Loucy (cell line): ENCODE measurements around the gene SLC6A6.

Source experiments
- H2AFZ ChIP-seq: fragments of 200-600 bp; sonication (generic); 2 replicates; pipeline ENCODE4 v1.6.0; 2016; ENCODE audit warnings: antibody characterized with exemption, mild to moderate bottlenecking, low read length, moderate library complexity
- H3F3A ChIP-seq: fragments of 200-600 bp; 2 replicates; pipeline ENCODE4 v1.6.0; 2016; ENCODE audit warnings: antibody characterized with exemption, low read depth, mild to moderate bottlenecking
- H3K27me3 ChIP-seq: fragments of 200-600 bp; sonication (generic); 2 replicates; pipeline ENCODE4 v1.6.1; 2014; ENCODE audit warnings: low read length, mild to moderate bottlenecking; ENCODE audit not compliant: insufficient read depth, poor library complexity, severe bottlenecking
- H3K36me3 ChIP-seq: fragments of 200-600 bp; sonication (generic); 2 replicates; pipeline ENCODE4 v1.6.1; 2016; ENCODE audit warnings: low read length; ENCODE audit not compliant: insufficient read depth
- H3K4me1 ChIP-seq: fragments of 200-600 bp; sonication (generic); 2 replicates; pipeline ENCODE4 v1.5.1; 2014; ENCODE audit warnings: low read length, mild to moderate bottlenecking; ENCODE audit not compliant: insufficient read depth, poor library complexity, severe bottlenecking
- H3K4me2 ChIP-seq: fragments of 200-600 bp; sonication (generic); 2 replicates; pipeline ENCODE4 v1.6.0; 2014; ENCODE audit warnings: antibody characterized with exemption, low read length, low read depth, mild to moderate bottlenecking; ENCODE audit not compliant: poor library complexity, severe bottlenecking
- H3K4me3 ChIP-seq: fragments of 200-600 bp; sonication (generic); 2 replicates; pipeline ENCODE4 v1.5.1; 2014; ENCODE audit warnings: low read length, mild to moderate bottlenecking, mixed read lengths; ENCODE audit not compliant: poor library complexity, severe bottlenecking
- H3K79me2 ChIP-seq: fragments of 200-600 bp; sonication (generic); 2 replicates; pipeline ENCODE4 v1.6.1; 2014; ENCODE audit warnings: low read length; ENCODE audit not compliant: insufficient read depth
- H3K9ac ChIP-seq: fragments of 200-600 bp; sonication (generic); 2 replicates; pipeline ENCODE4 v1.6.0; 2014; ENCODE audit warnings: mild to moderate bottlenecking, low read depth, low read length, moderate library complexity; ENCODE audit not compliant: poor library complexity, severe bottlenecking
- H3K9me2 ChIP-seq: fragments of 200-600 bp; sonication (generic); replicated peaks from 2 replicates; pipeline ENCODE4 v1.6.1; 2016; ENCODE audit warnings: low read depth, low read length, mixed read lengths
- H3K9me3 ChIP-seq: fragments of 200-600 bp; sonication (generic); 2 replicates; pipeline ENCODE4 v1.6.1; 2014; ENCODE audit warnings: mild to moderate bottlenecking, antibody characterized with exemption, low read length, low read depth; ENCODE audit not compliant: insufficient read depth
- H4K20me1 ChIP-seq: fragments of 200-600 bp; sonication (generic); 2 replicates; pipeline ENCODE4 v1.6.0; 2014; ENCODE audit warnings: antibody characterized with exemption, low read length, mild to moderate bottlenecking; ENCODE audit not compliant: insufficient read depth, poor library complexity, severe bottlenecking
- EZH2phosphoT487 ChIP-seq: fragments of 200-600 bp; IDR thresholded peaks from 2 replicates; pipeline ENCODE4 v1.6.1; 2018; ENCODE audit warnings: antibody characterized with exemption, mild to moderate bottlenecking, moderate library complexity, borderline replicate concordance
- TF ChIP-seq, protein P1 (sequence below): fragments of 200-600 bp; sonication (generic); conservative IDR thresholded peaks from 2 replicates; pipeline ENCODE4 v1.5.1; 2014; ENCODE audit warnings: mild to moderate bottlenecking, antibody characterized with exemption, low read length

Gene SLC6A6

DNA sequence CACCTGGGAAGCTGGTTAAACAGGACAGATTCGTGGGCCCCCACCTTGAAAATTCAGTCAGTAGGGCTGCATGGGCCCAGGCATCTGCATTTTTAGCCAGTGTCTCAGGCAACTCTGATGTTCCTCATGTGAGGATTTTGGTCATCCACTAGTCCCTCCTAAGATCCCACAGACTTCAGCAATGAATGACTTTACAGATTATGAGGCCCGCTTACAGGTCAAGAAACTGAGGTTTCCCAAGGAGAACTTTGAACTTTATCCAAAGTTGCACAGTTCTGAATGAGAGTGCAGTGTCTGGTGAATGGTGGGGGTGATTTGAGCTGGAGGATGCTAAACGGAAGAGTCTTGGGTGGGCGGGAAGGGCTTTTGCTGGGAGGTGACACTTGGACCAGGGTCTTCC lies 27.2 kb downstream of the SLC6A6 start:
- H3K4me1 ChIP-seq, result peaks cover 51% of the 10 kb centered on the region
- TF ChIP-seq, protein P1, sequence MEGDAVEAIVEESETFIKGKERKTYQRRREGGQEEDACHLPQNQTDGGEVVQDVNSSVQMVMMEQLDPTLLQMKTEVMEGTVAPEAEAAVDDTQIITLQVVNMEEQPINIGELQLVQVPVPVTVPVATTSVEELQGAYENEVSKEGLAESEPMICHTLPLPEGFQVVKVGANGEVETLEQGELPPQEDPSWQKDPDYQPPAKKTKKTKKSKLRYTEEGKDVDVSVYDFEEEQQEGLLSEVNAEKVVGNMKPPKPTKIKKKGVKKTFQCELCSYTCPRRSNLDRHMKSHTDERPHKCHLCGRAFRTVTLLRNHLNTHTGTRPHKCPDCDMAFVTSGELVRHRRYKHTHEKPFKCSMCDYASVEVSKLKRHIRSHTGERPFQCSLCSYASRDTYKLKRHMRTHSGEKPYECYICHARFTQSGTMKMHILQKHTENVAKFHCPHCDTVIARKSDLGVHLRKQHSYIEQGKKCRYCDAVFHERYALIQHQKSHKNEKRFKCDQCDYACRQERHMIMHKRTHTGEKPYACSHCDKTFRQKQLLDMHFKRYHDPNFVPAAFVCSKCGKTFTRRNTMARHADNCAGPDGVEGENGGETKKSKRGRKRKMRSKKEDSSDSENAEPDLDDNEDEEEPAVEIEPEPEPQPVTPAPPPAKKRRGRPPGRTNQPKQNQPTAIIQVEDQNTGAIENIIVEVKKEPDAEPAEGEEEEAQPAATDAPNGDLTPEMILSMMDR, result no peak
- TF ChIP-seq EZH2phosphoT487, result no peak
- no peaks in the 10 kb centered on the region for H3K9me2 ChIP-seq
- no peak overlapping the region for H2AFZ ChIP-seq
- peaks cover 57% of the 10 kb centered on the region; the same call in 1 of the 2 replicates for H3K79me2 ChIP-seq
- H3K27me3 ChIP-seq, result no peaks in the 10 kb centered on the region
- no peak overlapping the region for H3K4me3 ChIP-seq
- H3K36me3 ChIP-seq, result no peaks in the 10 kb centered on the region
- peaks cover 6% of the 10 kb centered on the region for H4K20me1 ChIP-seq
- no peak overlapping the region for H3K4me2 ChIP-seq
- H3K9me3 ChIP-seq, result no peaks in the 10 kb centered on the region
- peaks cover 12% of the 10 kb centered on the region; the same call in 1 of the 2 replicates for H3F3A ChIP-seq
- H3K9ac ChIP-seq, result no peak overlapping the region

DNA sequence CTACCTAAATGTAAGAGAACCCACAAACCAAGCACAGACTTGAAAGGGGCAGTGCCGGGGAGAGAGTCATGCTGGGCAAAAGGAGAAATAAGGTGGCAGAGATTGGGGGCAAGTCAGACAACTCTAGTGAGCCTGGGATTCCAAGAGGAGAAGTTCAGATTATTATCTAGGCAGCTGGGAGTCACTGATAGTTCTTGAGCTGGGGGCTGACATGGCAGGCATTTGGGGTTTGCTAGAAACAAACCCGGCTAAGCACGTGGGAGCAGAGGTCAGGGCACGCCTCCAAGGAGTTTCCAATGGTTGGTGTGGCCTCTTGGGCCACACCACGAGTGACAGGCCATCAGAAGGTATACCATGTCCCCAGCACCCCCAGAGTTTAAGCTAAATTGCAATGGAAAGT lies 27.6 kb downstream of the SLC6A6 start:
- peaks cover 12% of the 10 kb centered on the region; the same call in 1 of the 2 replicates for H3F3A ChIP-seq
- H3K27me3 ChIP-seq, result no peaks in the 10 kb centered on the region
- H3K4me2 ChIP-seq, result no peak overlapping the region
- no peaks in the 10 kb centered on the region for H3K36me3 ChIP-seq
- peaks cover 6% of the 10 kb centered on the region for H4K20me1 ChIP-seq
- peaks cover 57% of the 10 kb centered on the region; the same call in 1 of the 2 replicates for H3K79me2 ChIP-seq
- H2AFZ ChIP-seq, result no peak overlapping the region
- H3K9me3 ChIP-seq, result no peaks in the 10 kb centered on the region
- no peak overlapping the region for H3K4me3 ChIP-seq
- TF ChIP-seq, protein P1, result no peak
- H3K9ac ChIP-seq, result no peak overlapping the region
- peaks cover 51% of the 10 kb centered on the region for H3K4me1 ChIP-seq
- no peaks in the 10 kb centered on the region for H3K9me2 ChIP-seq

DNA sequence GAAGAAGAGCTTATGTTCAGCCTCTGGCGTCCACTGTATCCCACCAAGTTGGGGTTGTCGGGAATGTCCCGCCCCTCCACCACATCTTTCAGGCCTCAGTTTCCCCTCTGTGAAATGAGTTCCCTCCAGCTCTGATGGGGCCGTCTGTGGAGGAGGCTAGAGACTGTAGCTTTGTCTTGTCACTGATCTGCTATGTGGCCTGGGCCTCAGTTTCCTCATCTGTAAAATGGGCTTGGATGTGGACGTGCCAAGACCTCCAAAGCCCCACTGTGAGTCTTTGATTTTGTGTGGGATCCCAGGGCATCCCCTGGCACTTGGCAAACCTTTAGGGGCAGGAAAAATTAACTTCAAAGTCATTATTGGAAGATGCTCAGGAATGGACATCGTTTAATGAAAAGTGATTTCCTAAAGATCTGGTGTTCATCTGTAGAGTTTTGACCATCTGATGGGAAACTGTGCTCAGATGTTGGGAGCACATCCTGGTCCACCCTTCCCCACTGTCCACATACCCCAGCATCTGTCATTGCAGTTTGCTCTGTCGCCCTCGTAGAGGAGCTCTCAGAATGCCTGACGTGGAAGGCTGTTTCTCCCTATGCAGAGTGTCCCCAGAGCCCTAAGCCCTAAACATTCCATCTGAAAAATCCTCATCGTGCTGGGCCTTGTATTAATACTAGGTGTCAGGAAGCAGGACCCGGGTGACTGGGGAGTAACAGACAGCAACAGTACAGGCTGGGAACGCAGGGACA lies 28.5 kb downstream of the SLC6A6 start:
- peak overlapping the region; percentile 60 for H3K9ac ChIP-seq
- peak overlapping the region; percentile 88 for H3K4me2 ChIP-seq

More for the DNA sequence above, 28.5 kb downstream of the SLC6A6 start:
- Histone ChIP-seq H3K27me3 (no peaks in the 10 kb centered on the region), H3K36me3 (no peaks in the 10 kb centered on the region), H3K4me1 (peaks cover 45% of the 10 kb centered on the region), H4K20me1 (peaks cover 6% of the 10 kb centered on the region), H3K4me3 (peak overlapping the region; percentile 53), H3K9me2 (no peaks in the 10 kb centered on the region), H3K9me3 (no peaks in the 10 kb centered on the region), H3F3A (peaks cover 12% of the 10 kb centered on the region; the same call in 1 of the 2 replicates), H3K79me2 (peaks cover 59% of the 10 kb centered on the region; the same call in 1 of the 2 replicates), H2AFZ (no peak overlapping the region)
- TF ChIP-seq EZH2phosphoT487, result no peak
- TF ChIP-seq, protein P1, result no peak
